GM21381 (cell line): Measurements from ENCODE around the gene RNF213.
"Not testable (repeated sequence)": the region's sequence is repeated elsewhere in the genome, so short reads cannot be mapped to it uniquely, and the experiment has no call there.

ENCODE experiments used
- ATAC-seq: cut with Tn5 transposase; IDR thresholded peaks from one replicate; pipeline ENCODE4 v1.9.1; 2021; ENCODE audit warnings: mild to moderate bottlenecking, moderate library complexity; ENCODE audit not compliant: unreplicated experiment

RNF213 gene

DNA sequence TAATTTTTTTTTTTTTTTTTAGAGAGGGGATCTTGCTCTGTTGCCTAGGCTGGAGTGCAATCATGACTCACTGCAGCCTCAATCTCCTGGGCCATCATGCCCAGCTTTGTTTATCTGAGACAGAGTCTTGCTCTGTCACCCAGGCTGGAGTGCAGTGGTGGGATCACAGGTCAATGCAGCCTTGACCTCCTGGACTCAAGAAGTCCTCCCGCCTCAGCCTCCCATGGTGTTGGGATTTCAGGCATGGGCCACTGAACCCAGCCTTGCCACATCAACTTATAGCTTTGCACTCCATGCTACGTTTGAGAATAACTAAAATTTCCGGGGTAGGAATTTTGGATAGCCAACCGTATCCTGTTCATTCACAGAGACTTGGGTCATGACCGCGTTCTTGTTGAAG, 30.6 kb downstream of the RNF213 start:
- no peak for ATAC-seq

DNA sequence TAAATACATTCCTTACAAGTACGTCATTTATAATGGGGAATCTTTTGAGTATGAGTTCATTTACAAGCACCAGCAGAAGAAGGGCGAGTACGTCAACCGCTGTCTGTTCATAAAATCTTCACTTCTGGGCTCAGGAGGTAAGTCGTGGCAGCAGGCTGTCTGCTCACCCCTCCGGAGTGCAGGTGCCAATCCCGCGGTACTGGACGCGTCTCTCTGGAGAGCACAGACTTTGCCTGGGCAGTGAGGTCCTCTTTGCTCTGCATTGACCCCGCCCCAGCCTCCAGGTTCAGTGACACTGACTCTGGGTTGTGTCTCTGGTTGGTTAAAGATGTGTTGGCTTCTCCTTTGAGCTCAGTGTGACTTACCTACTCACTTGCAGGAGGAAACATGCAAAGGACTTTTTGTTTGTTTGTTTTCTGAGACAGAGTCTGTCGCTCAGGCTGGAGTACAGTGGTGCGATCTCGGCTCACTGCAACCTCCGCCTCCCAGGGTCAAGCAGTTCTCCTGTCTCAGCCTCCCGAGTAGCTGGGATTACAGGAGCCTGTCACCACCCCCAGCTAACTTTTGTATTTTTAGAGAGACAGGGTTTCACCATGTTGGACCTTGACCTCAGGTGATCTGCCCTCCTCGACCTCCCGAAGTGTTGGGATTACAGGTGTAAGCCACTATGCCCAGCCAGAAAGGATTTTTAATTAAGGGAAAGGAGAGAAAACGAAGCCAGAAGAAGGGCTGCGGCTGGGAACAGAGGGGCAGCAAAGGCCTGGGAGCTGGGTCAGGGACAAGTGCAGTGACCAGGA, 31.2 kb downstream of the RNF213 start:
- ATAC-seq: no peak

DNA sequence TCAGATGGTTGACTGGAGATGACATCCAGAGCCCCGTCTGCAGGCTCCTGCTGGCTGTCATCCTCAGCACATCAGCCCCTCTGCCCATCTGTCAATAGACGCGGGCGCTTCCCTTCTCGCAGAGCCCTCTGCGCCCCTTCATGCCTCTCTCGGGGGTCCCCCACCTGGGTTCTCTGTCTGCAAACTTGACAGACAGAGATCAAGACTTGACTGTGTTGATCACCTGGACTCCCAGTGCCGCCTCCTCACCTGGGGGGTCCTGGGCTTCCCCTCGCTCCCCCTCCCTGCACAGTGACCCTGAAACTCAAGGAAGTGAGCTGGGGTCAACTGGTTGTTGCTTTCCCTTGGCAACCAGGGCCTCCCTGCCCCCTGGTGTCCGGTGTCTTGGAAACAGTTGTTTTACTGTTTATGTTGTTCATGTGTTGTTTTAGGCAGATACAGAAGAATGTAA, 31.9 kb downstream of the RNF213 start:
- ATAC-seq: no peak

DNA sequence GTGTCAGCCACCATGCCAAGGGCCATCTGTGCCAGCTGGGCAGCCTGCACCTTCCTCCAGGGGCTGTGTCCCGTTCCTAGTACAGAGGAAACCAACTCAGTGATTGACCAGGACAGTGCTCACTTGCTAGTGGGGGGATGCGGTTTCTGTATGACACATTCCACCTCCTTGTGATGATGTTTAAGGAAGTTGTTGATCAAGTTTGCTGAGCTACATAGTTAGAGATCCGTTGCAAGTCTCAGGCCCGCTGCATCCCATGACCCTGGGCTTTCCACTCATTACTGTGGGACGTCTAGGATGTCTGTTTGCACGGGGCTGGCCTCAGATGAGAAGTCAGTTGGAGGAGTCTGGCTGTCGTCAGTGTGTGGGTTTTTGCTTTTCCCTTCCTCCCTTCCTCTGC, 33.6 kb downstream of the RNF213 start:
- ATAC-seq: no peak

DNA sequence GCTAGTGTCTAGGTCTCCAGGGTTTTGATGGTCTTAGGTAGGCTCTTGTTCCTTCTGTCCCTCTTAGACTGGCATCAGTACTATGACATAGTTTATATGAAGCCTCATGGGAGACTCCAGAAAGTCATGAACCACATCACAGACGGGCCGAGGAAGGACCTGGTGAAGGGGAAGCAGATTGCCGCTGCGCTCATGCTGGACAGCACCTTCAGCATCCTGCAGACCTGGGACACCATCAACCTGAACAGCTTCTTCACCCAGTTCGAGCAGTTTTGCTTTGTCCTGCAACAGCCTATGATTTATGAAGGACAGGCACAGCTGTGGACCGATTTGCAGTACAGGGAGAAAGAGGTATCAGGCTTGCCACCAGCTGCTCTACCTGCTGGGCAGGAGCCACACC, 34.0 kb downstream of the RNF213 start:
- ATAC-seq: no peak

DNA sequence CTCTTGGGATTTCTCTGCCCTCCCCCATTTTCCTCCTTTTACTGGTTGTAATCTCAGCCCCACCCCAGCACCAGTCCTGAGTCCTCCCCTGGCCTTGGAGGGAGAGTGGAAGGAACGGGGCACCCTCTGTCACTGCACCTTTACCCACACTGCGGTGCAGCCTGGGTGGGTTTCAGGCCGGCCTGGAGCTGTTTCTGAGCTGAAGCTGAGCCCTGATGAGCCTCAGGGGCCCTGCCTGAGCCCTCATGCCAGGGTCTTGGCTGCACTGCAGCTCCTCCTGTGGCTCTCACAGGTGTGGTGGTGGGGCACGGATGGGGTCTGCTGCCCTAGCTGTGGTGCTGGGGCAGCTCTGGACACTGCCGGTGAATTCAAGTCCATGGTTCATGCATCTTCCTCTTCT, 34.5 kb downstream of the RNF213 start:
- no peak for ATAC-seq

DNA sequence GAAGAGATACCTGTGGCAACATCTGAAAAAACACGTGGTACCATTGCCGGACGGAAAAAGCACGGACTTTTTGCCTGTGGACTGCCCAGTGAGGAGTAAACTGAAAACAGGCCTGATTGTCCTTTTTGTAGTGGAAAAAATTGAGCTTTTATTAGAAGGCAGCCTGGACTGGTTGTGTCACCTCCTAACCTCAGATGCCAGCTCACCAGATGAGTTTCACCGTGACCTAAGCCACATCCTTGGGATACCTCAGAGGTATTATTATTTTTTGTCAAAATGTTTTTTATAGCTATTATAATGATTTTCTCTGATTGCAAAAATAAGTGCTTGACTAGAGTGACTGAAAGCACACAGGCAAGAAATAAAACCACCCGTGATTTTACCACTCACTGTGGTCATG, 34.9 kb downstream of the RNF213 start:
- no peak for ATAC-seq

DNA sequence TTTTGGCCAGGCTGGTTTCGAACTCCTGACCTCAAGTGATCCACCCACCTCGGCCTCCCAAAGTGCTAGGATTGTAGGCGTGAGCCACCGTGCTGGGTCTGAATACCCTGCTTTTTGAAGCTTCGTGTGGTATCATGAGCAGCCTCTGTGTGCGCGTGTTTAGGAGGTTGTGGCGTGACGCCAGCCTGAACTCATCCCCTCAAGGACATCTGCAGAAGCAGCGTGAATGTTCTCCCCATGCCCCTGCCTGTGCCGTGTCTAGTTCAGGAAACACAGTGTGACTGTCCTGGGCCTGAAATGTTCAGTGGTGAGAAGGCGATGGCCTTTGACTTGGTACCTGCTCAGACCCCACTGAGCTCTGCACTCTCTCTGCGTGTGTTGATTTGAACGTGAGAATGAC, 35.6 kb downstream of the RNF213 start:
- no peak for ATAC-seq

DNA sequence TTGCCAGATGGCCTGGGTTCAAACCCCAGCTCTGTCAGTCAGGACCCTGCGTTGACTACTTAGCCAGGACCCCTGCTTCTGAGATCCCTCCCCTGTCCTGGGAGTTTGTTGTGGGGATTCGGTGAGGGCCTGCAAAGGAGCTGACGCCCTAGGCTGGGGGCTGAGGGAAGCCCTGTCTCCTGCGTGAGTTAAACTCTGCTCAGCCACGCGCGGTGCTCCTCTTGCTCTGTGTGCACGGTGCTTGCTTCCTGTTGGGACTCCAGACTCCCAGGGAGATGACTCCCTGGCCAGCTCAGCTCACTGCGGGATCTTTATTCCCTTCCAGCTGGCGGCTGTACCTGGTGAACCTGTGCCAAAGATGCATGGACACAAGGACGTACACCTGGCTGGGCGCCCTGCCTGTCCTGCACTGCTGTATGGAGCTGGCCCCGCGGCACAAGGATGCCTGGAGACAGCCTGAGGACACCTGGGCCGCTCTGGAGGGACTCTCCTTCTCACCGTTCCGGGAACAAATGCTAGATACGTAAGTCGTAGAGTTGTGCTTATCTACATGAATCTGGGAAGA, 37.4 kb downstream of the RNF213 start:
- ATAC-seq: no peak

DNA sequence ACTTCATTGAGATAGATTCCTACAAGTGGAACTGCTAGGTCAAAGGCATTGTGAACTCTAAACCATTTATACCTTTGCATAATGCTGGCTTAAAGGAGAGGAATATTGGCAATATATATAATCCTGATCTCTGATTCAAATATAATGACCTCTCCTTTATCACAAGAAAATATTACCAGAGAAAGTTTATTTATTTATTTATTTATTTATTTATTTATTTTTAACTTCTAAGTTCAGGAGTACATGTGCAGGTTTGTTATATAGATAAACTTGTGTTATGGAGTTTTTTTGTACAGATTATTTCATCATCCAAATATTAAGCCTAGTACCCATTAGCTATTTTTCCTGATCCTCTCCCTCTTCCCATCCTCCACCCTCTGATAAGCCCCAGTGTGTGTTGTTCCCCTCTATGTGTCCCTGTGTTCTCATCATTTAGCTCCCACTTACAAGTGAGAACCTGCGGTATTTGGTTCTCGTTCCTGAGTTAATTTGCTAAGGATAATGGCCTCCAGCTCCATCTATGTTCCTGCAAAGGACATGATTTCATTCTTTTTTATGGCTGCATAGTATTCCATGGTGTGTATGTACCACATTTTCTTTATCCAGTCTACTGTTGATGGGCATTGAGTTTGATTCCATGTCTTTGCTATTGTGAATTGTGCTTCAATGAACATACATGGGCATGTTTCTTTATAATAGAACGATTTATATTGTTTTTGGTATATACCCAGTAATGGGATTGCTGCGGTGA, 38.9 kb downstream of the RNF213 start:
- ATAC-seq: not testable (repeated sequence)

DNA sequence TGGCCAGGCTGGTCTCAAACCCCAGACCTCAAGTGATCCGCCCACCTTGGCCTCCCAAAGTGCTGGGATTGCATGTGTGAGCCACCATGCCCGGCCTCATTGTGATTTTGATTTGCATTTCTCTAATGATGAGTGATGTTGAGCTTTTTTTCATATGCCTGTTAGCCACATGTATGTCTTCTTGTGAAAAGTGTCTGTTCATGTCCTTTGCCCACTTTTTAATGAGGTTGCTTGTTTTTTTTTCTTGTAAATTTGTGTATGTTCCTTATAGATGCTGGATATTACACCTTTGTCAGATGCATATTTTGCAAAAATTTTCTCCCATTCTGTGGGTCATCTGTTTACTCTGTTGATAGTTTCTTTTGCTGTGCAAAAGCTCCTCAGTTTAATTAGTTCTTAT, 40.1 kb downstream of the RNF213 start:
- not testable (repeated sequence) for ATAC-seq

DNA sequence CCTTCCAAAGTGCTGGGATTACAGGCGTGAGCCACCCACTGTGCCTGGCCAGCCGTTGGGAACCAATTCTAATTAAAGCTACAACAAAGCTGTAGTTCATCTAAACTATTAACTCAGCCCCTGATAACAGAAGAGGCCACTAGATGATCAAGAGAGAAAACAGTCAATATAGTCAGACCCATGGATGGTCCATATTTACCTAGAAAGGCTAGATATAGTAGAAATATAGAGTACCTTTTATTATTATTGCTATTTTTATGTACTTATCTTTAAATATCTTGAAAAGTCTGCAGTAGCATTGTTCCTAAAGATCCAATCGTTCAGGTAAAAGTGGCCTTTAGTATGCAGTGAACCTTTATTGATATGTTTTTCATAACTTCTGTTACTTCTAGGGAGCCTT, 43.2 kb downstream of the RNF213 start:
- ATAC-seq: no peak

DNA sequence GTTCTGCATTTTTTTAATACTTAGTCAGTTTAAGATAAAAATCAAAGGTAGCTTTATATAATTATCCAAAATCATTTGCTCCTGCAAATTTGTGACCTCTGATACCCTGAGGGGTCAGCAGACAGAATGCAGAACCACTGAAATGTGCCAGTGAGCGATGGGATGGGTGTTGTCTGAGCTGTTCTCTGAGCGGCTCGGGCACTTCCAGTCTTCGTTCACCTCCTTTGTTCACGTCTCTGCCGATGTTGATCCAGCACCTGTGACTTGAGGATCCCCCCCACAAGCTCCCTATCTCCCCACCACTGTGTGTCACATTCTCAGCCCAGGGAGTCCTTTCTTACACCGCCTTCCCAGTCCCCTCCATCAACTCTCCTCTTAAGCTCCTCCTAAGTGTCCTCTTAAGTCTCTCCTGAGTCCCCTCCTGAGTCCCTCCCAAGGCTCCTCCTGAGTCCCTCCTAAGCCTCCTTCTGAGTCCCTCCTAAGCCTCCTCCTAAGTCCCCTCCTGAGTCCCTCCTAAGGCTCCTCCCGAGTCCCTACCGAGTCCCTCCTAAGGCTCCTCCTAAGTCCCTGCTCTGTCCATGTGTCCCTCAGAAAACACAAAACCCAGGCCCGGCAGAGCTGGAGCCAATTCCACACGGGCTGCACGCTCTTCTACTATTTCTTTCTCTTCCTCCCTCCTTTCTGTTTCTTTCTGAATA, 47.5 kb downstream of the RNF213 start:
- no peak for ATAC-seq

DNA sequence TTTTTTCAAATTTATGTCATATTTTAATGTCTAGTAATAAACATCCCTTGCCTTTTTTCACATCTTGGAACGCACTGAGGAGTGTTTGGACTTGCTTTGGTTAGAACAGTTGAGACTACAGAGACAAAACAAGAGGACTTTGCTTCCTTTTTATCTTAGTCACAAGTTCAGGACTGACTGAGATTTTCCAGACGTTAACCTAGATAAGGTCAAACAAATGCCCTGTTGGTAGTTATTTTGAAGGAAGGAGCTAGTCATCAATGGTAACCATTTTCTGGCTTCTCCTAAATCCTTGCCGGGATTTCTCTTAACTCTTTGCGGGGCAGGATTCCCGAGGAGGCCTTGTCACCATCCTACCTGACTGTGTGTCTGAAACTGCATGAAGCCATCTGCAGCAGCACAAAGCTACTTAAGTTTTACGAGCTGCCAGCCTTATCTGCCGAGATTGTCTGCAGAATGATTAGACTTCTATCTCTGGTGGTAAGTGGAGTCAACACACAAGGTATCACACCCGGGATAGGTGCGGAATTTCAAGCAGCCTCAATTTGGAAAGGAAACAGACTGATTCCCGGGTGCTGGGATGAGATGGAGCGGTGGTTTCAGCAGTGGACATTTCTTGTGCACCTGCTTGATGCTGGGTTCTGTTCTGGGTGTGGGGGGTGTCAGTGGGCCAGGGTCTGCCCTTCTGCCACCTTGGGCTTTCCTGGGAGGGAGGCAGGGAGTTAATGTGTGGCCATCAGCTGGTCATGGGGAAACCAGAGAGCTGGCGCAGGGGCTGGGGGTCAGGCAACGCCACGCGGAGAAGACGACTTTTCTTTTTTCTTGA, 48.3 kb downstream of the RNF213 start:
- ATAC-seq: no peak

DNA sequence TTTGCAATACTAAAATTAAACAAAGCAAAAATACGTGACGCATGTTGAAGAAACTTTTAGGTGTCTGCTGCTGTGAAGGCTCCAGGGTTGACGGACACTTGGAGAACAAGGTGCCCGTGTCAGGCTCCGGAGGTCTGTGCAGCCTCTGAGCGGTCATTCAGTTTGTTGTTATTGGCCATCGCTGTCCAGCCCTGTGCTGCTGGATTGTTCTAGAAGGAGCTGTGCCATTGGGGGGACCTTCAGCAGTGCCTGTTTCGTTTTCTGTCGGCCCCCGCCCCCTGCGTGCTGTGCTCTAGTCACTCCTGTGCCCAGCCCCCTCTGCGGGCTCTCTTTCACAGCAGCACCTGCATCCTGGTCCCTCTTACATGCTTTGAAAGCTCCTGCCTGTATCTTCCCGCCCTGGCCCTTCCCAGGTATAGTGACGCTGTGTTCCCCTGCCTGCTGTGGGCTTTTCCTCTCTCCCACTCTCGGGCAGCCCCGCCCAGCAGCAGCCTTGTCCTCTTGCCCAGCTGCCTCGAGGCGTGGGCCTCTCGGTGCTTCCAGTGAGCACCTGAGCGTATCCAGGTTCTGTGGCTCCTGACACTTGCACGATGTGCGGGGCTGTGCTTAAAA, 50.7 kb downstream of the RNF213 start:
- no peak for ATAC-seq

DNA sequence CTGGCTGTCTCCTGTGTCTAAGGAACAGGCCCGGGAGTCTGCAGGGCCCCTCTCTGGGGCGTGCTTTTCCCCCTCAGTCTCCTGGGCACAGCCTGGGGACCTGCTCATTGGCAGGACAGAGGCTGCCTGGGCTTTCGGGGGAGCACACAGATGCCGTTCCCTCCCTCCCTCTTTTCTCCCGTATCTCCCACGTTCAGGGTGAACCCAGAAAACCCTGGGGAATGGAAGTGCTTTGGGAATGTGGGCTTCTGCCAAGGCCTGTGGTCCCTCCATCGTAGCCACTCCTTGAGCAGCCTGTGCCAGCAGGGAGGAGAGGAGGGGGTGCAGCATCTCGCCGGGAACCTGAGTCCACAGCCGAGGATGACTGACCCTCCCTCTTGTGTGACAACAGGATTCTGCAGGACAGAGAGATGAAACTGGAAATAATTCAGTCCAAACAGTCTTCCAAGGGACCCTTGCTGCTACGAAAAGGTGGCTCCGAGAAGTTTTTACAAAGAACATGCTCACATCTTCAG, 52.0 kb downstream of the RNF213 start:
- ATAC-seq: no peak

DNA sequence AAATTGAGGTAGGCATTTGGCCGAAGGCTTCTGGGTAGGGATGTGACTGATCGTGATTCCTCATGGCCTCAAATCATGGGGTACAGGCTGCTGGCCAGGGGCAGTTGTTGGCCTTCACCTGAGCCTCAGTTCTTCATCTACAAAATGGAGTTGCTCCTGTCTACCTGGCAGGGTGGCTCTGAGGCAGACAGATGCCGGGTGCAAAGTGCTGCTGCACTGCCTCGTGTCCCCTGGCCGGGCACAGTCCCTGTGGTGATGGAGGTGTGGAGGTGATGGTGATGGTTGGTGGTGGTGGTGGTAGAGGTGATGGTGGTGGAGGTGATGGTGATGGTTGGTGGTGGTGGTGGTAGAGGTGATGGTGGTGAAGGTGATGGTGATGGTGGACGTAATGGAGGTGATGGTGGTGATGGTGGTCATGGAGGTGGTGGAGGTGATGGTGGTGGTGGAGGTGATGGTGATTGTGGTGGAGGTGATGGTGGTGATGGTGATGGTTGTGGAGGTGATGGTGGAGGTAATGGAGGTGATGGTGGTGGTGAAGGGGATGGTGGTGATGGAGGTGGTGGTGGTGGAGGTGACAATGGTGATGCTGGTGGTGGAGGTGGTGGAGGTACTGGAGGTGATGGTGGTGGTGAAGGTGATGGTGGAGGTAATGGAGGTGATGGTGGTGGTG, 52.6 kb downstream of the RNF213 start:
- no peak for ATAC-seq

DNA sequence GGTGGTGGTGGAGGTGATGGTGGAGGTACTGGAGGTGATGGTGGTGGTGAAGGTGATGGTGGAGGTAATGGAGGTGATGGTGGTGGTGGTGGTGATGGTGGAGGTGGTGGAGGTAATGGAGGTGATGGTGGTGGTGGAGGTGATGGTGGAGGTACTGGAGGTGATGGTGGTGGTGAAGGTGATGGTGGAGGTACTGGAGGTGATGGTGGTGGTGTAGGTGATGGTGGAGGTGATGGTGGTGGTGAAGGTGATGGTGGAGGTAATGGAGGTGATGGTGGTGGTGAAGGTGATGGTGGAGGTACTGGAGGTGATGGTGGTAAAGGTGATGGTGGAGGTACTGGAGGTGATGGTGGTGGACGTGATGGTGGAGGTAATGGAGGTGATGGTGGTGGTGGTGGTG, 53.3 kb downstream of the RNF213 start:
- not testable (repeated sequence) for ATAC-seq

DNA sequence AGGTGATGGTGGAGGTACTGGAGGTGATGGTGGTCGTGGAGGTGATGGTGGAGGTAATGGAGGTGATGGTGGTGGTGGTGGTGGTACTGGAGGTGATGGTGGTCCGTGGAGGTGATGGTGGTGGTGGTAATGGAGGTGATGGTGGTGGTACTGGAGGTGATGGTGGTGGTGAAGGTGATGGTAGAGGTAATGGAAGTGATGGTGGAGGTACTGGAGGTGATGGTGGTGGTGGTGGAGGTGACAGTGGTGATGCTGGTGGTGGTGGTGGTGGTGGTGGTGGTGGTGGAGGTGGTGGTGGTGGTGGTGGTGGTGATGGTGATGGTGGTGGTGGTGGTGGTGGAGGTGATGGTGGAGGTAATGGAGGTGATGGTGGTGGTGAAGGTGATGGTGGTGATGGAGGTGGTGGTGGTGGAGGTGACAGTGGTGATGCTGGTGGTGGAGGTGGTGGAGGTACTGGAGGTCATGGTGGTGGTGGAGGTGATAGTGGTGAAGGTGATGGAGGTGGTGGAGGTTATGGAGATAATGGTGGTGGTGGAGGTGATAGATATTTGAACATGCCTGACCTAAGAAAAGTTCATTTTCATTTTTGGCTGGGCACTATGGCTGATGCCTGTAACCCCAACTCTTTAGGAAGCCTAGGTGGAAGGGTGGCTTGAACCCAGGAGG, 55.0 kb downstream of the RNF213 start:
- ATAC-seq: no peak
